Measurements from ENCODE around the gene DOCK9. TPM values are rescaled to one million over a fixed set of nuclear protein-coding genes. Genes with fewer than 3 reads are reported as not detected.

DOCK9 gene
- total and polyA plus RNA-seq, 2 donors (not counting 3 experiments of a cell fraction or from before 2014, with no cell fraction given), result 147 to 323 TPM

DNA sequence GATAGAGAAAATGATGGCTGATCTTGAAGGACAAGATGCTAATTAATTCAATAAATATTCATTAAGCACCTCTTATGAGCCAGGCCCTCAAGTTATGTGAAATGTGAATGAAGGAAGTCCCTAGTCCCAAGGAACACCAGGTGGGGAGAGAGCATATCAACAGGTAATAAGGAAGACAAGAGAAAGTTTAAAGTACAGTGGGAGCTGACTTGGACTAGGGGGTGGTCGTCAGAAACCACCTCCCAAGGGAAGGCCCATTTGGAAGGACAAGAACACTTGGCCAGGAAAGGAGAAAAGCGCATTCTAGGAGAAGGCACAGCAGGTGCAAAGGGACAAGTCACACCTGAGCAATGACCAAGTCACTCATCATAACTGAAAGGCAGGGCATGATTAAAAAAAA is 72.7 kb downstream of the DOCK9 start:
- H3K4me2 ChIP-seq (ENCODE audit: insufficient read depth, low read length), result no peak overlapping the region
- no peaks in the 10 kb centered on the region for H4K20me1 ChIP-seq (replicated peaks; ENCODE audit: control insufficient read depth, extremely low read depth, insufficient read depth, low read length)
- H3K9me3 ChIP-seq (replicated peaks; ENCODE audit: control insufficient read depth, insufficient read depth, low read length), result no peaks in the 10 kb centered on the region
- CTCF ChIA-PET, result interaction anchor here (2.0 kb wide), 1 partner anchor 12 kb away, joined by 5 read pairs; no protein-coding TSS in a partner anchor
- H3K36me3 ChIP-seq (ENCODE audit: control insufficient read depth in 2 of 2, extremely low read depth in 1 of 2, insufficient read depth in 2 of 2, low read length in 2 of 2), result peaks cover 19 to 27% of the 10 kb centered on the region in 2 experiments
- no peak overlapping the region for H3K9ac ChIP-seq (replicated peaks; ENCODE audit: extremely low read depth, insufficient read depth, low read length)
- no peaks in the 10 kb centered on the region for H3K79me2 ChIP-seq (ENCODE audit: control insufficient read depth, insufficient read depth, low read length)
- H3K27me3 ChIP-seq (ENCODE audit: control insufficient read depth in 2 of 2, insufficient read depth in 2 of 2, low read length in 2 of 2), result no peaks in the 10 kb centered on the region
- TF ChIP-seq MAX (IDR thresholded peaks at IDR 0.05; ENCODE audit: insufficient read depth, insufficient read length) (no peak), POLR2AphosphoS5 (IDR thresholded peaks at IDR 0.05; ENCODE audit: insufficient read depth, low read depth, low read length) (no peak), MYC (IDR thresholded peaks at IDR 0.05; ENCODE audit: low read depth, low read length) (no peak), GATA2 (IDR thresholded peaks at IDR 0.05; ENCODE audit: insufficient read depth, insufficient read length, low read depth, low read length) (no peak), FOS (IDR thresholded peaks at IDR 0.05; ENCODE audit: borderline replicate concordance, insufficient read depth, low read length) (no peak), POLR2A (IDR thresholded peaks at IDR 0.05; ENCODE audit: low read depth, low read length) (no peak), JUN (IDR thresholded peaks at IDR 0.05; ENCODE audit: borderline replicate concordance, insufficient read depth, insufficient read length, low read depth) (no peak), EZH2 (IDR thresholded peaks at IDR 0.05; ENCODE audit: borderline replicate concordance, low read depth, low read length, severe bottlenecking) (no peak)
- TF ChIP-seq, protein P1, sequence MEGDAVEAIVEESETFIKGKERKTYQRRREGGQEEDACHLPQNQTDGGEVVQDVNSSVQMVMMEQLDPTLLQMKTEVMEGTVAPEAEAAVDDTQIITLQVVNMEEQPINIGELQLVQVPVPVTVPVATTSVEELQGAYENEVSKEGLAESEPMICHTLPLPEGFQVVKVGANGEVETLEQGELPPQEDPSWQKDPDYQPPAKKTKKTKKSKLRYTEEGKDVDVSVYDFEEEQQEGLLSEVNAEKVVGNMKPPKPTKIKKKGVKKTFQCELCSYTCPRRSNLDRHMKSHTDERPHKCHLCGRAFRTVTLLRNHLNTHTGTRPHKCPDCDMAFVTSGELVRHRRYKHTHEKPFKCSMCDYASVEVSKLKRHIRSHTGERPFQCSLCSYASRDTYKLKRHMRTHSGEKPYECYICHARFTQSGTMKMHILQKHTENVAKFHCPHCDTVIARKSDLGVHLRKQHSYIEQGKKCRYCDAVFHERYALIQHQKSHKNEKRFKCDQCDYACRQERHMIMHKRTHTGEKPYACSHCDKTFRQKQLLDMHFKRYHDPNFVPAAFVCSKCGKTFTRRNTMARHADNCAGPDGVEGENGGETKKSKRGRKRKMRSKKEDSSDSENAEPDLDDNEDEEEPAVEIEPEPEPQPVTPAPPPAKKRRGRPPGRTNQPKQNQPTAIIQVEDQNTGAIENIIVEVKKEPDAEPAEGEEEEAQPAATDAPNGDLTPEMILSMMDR (IDR thresholded peaks at IDR 0.05; ENCODE audit: extremely low read depth in 1 of 2, insufficient read depth in 1 of 2, low read depth in 1 of 2, low read length in 2 of 2), result no peak
- no peak overlapping the region for H3K27ac ChIP-seq (ENCODE audit: insufficient read depth, low read depth, low read length)
- BruUV-seq (replicated peaks), result no TSS peak
- no peak overlapping the region for H3K4me3 ChIP-seq (replicated peaks in 1 of 3; ENCODE audit: insufficient read depth in 1 of 3, low read depth in 1 of 3, low read length in 3 of 3)
- no peaks in the 10 kb centered on the region for H3K9me1 ChIP-seq (replicated peaks; ENCODE audit: control insufficient read depth, extremely low read depth, insufficient read depth, low read length)
- no peak for DNase-seq (ENCODE audit: low read depth, low spot score)
- FAIRE-seq, result no peak
- dilution Hi-C loops (cut with MboI; ENCODE audit: extremely low pct_ligation_motif_present, low sequenced_read_pairs), result no loop called here
- intact Hi-C loops (cut with micrococcal nuclease), result no loop called here
- POLR2A ChIA-PET, result no interaction called here
- H2AFZ ChIP-seq (ENCODE audit: low read depth, low read length), result no peak overlapping the region
- peaks cover 34% of the 10 kb centered on the region for H3K4me1 ChIP-seq (ENCODE audit: control insufficient read depth, extremely low read depth, insufficient read depth, low read length)

All from endothelial cell of umbilical vein (primary cell).